ENCODE data around the gene GPR68.
A peak's percentile ranks its signal among the peaks of the same experiment; 100 is the strongest.
"Not testable (repeated sequence)": the region's sequence is repeated elsewhere in the genome, so short reads cannot be mapped to it uniquely, and the experiment has no call there.

Gene GPR68

DNA sequence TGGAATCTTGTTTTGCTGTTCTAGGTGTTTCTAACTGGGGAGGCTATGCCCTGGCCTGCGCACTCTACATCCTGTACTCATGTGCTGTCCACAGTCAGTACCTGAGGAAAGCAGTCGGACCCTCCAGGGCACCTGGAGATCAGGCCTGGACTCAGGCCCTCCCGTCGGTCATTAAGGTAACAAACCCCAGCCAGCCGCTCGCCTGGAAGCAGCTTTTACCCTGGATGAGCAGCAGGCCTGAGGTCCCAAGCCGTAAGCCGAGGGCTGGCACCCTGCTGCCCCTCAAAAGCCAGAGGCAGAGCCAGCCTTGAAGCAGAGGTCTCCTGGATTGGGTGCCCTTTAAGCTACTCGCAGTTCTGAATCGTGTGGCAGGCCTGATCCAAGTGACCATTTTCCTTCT lies 29.1 kb downstream of the GPR68 start:
- DNase-seq, result no peak
- Mint-ChIP-seq H3K27ac (no peak overlapping the region), H3K9me3 (no peaks in the 10 kb centered on the region), H3K4me1 (peaks cover 10% of the 10 kb centered on the region), H3K4me3 (no peak overlapping the region), H3K27me3 (no peaks in the 10 kb centered on the region)
- no peak for ATAC-seq

DNA sequence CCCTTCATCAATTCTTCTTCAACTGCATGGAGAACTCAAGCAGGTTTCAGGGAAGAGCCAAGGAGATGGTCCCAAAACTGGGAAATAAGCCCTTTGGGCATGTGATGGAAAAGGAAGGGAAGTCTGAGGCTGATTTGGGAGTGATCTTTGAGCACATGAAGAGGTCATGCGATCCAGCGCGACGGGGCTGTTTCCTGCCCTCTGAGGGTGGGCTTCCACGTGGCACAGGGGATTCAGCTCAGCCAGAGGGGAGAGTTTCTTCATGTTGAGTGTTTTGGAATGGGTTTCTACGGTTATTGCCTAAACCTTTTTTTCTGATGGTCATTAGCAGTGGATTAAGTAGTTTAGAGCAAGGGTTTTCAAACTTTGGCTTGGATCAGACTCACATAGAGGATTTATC lies 30.2 kb downstream of the GPR68 start:
- ATAC-seq, result no peak
- no peak overlapping the region for H3K4me3 Mint-ChIP-seq
- DNase-seq, result no peak
- peak overlapping the region in 1 of 2 donors; percentile 14 for H3K27ac Mint-ChIP-seq
- H3K4me1 Mint-ChIP-seq, result peaks cover 6% of the 10 kb centered on the region
- H3K27me3 Mint-ChIP-seq, result no peaks in the 10 kb centered on the region
- no peaks in the 10 kb centered on the region for H3K9me3 Mint-ChIP-seq

DNA sequence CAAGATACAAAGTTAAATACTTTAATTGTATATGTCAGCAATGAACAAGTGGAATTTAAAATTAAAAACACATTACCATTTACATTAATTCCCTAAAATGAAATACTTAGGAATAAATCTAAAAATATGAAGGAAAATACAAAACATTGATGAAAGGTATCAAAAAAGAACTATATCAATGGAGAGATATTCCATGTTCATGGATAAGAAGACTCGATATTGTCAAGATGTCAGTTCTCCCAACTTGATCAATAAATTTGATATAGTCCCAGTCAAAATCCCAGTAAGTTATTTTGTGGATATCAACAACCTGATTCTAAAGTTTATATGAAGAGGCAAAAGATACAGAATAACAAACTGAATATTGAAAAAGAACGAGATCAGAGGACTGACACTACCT lies 33.5 kb downstream of the GPR68 start:
- DNase-seq, result no peak
- Mint-ChIP-seq H3K27me3 (no peaks in the 10 kb centered on the region), H3K4me1 (peaks cover 15% of the 10 kb centered on the region), H3K9me3 (no peaks in the 10 kb centered on the region), H3K27ac (no peak overlapping the region), H3K4me3 (no peak overlapping the region)
- ATAC-seq, result no peak

DNA sequence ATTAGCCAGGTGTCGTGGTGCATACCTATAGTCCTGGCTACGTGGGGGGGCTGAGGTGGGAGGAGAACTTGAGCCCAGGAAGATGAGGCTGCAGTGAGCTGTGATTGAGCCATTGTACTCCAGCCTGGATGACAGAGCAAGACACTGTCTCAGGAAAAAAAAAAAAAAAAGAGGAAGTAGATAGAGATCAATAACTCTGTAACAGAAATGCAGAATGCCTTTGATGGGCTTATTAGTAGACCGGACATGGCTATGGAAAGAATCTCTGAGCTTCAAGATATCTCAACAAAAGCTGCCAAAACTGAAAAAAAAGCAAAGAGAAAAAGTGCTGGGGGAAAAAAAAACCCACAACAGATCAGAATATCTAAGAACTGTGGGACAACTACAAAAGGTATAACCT lies 37.5 kb downstream of the GPR68 start:
- no peaks in the 10 kb centered on the region for H3K9me3 Mint-ChIP-seq
- peak overlapping the region in 1 of 2 donors; percentile 2 for H3K27ac Mint-ChIP-seq
- peaks cover 50% of the 10 kb centered on the region for H3K4me1 Mint-ChIP-seq
- ATAC-seq (no peak), DNase-seq (no peak)
- no peak overlapping the region for H3K4me3 Mint-ChIP-seq
- H3K27me3 Mint-ChIP-seq, result no peaks in the 10 kb centered on the region

DNA sequence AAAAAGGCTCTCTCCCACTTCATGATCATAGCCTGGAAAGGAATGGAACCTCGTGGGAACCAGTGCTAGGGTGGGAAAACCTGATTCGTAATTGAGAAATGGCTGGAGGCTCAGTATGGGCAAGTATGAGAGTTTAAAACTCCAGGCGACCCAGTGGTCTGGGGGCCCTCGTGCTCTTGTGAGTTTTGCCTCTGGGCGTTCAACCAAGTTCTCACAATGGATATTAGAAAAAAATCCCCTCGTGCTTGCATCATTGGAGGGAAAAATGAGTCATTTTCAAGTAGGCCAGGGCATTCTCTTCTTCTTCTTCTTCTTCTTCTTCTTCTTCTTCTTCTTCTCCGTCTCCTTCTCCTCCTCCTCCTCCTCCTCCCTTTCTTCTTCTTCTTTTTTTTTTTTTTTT lies 39.0 kb downstream of the GPR68 start:
- ATAC-seq (peak; percentile 82), DNase-seq (peak in 1 of 2 donors; percentile 30)
- H3K4me3 Mint-ChIP-seq, result peak overlapping the region; percentile 43 to 66
- H3K9me3 Mint-ChIP-seq, result peaks cover 7 to 8% of the 10 kb centered on the region in 2 donors
- peak overlapping the region; percentile 97 to 98 for H3K27ac Mint-ChIP-seq
- H3K27me3 Mint-ChIP-seq, result no peaks in the 10 kb centered on the region
- H3K4me1 Mint-ChIP-seq, result peaks cover 58% of the 10 kb centered on the region

DNA sequence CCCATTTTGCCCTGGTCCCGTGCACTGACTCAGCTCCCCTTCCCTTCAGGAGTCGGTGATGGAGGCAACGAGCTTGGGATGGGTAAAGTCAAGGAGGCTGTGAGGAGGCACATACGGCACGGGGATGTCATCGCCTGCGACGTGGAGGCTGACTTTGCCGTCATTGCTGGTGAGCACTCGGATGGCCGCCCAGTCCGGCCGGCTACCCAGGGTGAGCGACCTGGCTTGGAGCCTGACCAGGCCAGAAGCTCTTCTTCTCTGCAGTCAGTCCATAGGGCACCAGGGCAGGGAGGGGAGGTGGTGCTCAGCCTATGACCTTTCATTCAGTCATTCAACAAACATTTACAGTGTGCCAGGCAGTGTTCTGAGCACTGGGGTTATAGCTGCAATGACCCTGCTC lies 39.8 kb downstream of the GPR68 start:
- no peaks in the 10 kb centered on the region for H3K27me3 Mint-ChIP-seq
- H3K9me3 Mint-ChIP-seq, result peaks cover 7 to 10% of the 10 kb centered on the region in 2 donors
- peak overlapping the region in 1 of 2 donors; percentile 66 for H3K4me3 Mint-ChIP-seq
- DNase-seq (no peak), ATAC-seq (peak; percentile 42)
- peaks cover 59% of the 10 kb centered on the region for H3K4me1 Mint-ChIP-seq
- peak overlapping the region; percentile 97 to 98 for H3K27ac Mint-ChIP-seq

DNA sequence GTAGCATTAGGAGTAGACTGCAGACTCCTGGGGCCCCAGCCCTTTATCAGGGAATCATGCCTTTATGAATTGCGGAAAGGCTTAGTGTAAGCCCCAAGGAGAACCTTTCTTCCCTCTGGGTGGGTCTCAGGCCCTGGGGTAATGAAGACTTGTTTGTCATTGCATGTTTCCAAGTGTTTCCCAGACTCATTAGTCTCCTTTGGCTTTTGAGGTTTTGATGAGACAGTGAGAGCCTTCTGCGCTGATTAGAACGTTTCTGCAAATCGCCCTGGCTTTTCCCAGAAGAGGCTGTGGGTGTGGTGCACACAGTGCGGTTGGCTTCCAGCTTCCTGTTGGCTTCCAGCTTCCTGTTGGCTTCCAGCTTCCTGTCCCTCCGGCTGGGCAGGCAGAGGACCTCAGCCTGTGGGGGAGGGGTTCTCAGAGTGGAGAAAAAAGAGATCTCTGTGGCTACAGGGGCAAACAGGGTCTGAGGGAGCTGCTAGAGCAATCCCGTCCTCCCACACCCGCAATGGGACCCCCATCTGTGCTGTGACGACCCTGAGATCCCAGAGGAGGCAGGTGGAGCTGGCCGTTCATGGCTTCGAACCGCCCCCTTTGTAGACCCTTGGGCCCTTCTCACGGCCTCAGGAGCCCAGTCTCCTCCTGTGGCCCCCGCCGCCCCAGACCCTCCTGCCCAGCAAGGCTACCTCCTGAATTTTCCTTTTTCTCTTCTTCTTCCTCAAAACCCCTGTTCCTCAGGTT lies 42.1 kb downstream of the GPR68 start:
- peaks cover 68% of the 10 kb centered on the region for H3K4me1 Mint-ChIP-seq
- no peak overlapping the region for H3K4me3 Mint-ChIP-seq
- DNase-seq (peak in 1 of 2 donors; percentile 21), ATAC-seq (peak; percentile 10)
- peaks cover 7 to 10% of the 10 kb centered on the region in 2 donors for H3K9me3 Mint-ChIP-seq
- H3K27me3 Mint-ChIP-seq, result no peaks in the 10 kb centered on the region
- H3K27ac Mint-ChIP-seq, result peak overlapping the region; percentile 40 to 74

DNA sequence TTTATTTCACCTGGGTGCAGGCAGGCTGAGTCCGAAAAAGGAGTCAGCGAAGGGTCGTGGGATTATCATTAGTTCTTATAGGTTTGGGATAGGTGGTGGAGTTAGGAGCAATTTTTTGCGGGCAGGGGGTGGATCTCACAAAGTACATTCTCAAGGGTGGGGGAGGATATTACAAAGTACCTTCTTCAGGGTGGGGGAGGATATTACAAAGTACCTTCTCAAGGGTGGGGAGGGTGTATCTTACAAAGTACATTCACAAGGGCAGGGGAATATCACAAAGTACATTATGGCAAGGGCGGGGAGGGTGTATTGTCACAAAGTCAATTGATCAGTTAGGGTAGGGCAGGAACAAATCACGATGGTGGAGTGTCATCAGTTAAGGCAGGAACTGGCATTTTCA lies 43.7 kb downstream of the GPR68 start:
- H3K9me3 Mint-ChIP-seq, H3K27me3 Mint-ChIP-seq, DNase-seq, H3K27ac Mint-ChIP-seq, H3K4me3 Mint-ChIP-seq, ATAC-seq: not testable (repeated sequence)
- H3K4me1 Mint-ChIP-seq, result peaks cover 64% of the 10 kb centered on the region

DNA sequence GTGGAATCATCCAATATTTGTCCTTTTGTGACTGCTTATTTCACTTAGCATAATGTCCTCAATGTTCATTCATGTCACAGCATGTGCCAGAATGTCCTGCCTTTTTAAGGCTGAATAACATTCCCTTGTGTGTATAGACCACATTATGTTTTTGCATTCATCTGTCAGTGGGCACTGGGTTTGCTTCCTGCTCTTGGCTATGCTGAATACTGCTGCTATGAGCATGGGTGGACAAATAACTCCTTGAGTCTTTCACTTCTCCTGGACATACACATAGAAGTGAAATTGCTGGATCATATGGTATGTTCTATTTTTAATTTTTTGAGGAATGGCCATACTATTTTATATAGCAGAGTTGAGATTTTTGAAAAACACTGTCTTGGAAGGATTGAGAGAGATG lies 46.9 kb downstream of the GPR68 start:
- Mint-ChIP-seq H3K9me3 (peaks cover 7 to 10% of the 10 kb centered on the region in 2 donors), H3K4me3 (no peak overlapping the region), H3K27ac (no peak overlapping the region), H3K27me3 (no peaks in the 10 kb centered on the region), H3K4me1 (peaks cover 56% of the 10 kb centered on the region)
- ATAC-seq (no peak), DNase-seq (no peak)

DNA sequence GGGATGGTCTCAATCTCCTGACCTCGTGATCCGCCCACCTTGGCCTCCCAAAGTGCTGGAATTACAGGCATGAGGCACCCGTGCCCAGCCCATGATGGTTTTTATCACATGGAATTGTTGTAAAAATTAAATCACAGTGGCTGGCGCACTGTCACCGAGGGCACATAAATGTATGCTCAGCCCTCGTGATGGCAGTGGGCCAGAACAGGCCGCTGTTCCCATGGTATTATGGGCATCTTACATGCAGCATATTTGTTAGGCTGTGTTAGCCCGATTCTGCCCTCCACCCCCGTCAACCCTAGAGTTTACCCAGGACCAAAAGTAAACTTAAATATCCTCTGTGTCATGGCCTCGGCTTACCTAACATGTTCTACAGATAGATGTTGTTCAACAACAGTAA lies 48.6 kb downstream of the GPR68 start:
- no peak overlapping the region for H3K27ac Mint-ChIP-seq
- DNase-seq (no peak), ATAC-seq (no peak)
- H3K4me1 Mint-ChIP-seq, result peaks cover 48% of the 10 kb centered on the region
- peaks cover 4 to 6% of the 10 kb centered on the region in 2 donors for H3K9me3 Mint-ChIP-seq
- no peak overlapping the region for H3K4me3 Mint-ChIP-seq
- H3K27me3 Mint-ChIP-seq, result no peaks in the 10 kb centered on the region

DNA sequence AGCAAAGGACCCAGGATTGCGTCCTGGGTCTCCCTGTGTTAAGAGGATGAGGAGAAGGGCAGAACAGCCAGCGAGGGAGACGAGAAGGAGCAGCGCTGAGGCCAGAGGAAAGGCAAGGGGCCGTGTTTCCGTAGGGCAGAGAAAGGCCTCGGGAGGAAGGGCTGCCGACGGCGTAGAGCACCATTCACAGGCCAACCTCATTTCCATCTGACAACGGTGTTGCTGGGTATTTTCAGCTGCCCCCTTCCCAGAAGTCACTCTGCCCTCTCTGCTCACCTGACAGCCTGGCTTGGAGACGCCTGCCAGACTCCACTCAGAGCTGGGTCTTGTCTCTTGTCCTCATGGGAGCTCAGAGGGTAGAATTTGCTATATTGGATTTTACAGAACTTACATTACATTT lies 51.4 kb downstream of the GPR68 start:
- Mint-ChIP-seq H3K27ac (no peak overlapping the region), H3K9me3 (no peaks in the 10 kb centered on the region), H3K4me1 (peaks cover 36% of the 10 kb centered on the region), H3K27me3 (no peaks in the 10 kb centered on the region), H3K4me3 (no peak overlapping the region)
- ATAC-seq (no peak), DNase-seq (no peak)

DNA sequence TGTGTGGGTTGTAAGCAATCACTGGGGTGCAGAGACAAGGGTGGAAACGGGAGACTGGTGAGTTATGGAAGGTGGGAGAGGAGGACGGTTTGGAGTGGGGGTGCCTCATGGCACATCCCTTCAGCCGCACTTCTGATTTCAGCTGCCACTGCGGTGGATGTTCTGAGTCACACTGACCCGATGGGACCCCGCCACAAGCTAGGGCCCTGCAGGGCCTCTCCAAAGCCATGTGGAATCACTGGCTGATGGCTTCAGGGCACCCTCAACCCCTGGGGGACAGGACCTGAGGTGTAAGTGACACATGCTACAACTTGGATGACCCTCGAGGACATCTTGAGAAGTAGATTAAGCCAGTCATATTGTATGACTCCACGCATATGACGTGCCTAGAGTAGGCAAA lies 53.7 kb downstream of the GPR68 start:
- Mint-ChIP-seq H3K9me3 (no peaks in the 10 kb centered on the region), H3K4me1 (peaks cover 21% of the 10 kb centered on the region), H3K27ac (peak overlapping the region in 1 of 2 donors; percentile 11), H3K4me3 (no peak overlapping the region), H3K27me3 (no peaks in the 10 kb centered on the region)
- no peak for ATAC-seq
- no peak for DNase-seq

DNA sequence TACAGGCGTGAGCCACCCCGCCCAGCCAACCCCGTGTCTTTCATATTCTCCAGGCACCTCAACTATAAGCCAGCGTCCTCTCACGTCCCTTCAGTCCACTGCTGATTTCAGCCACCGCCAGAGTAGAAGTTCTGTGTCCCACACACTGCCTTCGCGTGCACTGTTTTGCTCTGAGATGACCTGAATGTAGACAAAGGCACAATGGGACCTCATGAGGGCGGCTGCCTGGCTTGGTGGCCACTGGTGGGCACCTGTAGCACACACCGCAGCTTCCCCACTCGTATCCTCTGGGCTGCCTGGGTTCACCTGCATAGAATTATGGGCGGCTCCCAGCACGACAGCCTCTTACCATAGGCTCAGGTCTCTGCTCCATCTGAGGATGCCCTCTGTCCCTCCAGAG lies 57.2 kb downstream of the GPR68 start:
- ATAC-seq (no peak), DNase-seq (no peak)
- Mint-ChIP-seq H3K4me3 (no peak overlapping the region), H3K4me1 (no peaks in the 10 kb centered on the region), H3K9me3 (no peaks in the 10 kb centered on the region), H3K27me3 (no peaks in the 10 kb centered on the region), H3K27ac (peak overlapping the region in 1 of 2 donors; percentile 66)

DNA sequence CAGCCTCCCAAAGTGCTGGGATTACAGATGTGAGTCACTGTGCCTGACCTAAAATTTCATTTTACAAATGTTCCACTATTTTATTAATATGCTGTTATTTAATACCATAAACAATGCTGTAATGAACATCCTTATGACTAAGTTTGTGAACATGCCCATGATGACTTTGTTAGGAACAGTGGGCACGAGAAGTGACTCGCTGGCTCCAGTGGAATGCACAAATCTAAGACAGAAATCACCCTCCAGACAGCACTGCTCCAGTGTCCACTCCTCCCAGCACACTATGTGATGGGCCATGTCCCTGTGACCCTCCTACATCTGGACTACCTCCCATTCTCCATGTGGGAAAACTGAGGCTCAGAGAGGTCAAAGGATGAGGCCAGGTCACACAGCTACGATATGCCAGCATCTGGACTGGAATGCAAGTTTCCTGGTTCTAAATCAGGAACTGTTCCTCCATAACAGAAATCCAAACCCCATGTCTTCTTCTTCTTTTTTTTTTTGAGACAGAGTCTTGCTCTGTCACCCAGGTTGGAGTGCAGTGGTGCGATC lies 57.9 kb downstream of the GPR68 start:
- ATAC-seq (no peak), DNase-seq (no peak)
- no peak overlapping the region for H3K27ac Mint-ChIP-seq
- H3K4me3 Mint-ChIP-seq, result no peak overlapping the region
- no peaks in the 10 kb centered on the region for H3K9me3 Mint-ChIP-seq
- no peaks in the 10 kb centered on the region for H3K4me1 Mint-ChIP-seq
- H3K27me3 Mint-ChIP-seq, result no peaks in the 10 kb centered on the region

DNA sequence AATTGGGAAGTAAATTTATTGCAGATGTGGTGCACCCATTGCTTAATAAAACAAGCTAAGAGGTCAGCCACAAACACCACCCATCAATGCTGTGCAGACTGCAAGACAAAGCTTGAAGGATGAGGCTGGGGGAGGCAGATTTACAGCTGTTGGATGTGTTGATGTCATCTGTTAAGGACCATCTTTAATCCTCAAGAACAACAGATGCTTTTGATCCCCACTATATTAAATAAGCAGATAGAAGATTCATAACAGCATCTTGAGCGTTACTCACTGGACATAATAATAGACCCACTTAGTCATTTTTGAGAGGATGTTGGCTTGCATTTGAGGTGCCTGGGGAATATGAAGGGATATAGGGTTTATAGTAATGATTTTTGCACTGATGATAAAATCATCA lies 58.8 kb downstream of the GPR68 start:
- no peak overlapping the region for H3K4me3 Mint-ChIP-seq
- ATAC-seq (no peak), DNase-seq (no peak)
- no peaks in the 10 kb centered on the region for H3K4me1 Mint-ChIP-seq
- H3K9me3 Mint-ChIP-seq, result no peaks in the 10 kb centered on the region
- no peaks in the 10 kb centered on the region for H3K27me3 Mint-ChIP-seq
- H3K27ac Mint-ChIP-seq, result no peak overlapping the region

DNA sequence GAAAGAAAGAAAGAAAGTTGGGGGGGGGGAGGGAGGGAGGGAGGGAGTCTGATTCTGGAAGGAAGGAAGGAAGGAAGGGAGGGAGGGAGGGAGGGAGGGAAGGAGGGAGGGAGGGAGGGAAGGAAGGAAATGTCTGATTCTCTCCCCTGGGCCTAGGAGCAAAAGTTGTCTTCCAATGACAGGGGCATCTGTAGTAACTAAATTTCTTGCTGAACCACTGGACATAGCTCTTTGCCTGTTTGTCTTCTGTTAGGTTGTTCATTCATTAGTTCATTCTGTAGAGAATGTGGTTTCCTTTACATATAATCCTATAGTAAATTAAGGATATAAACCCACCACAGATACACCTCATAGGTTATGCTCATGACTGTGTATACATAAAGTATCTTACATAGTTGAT lies 59.9 kb downstream of the GPR68 start:
- Mint-ChIP-seq H3K27me3 (no peaks in the 10 kb centered on the region), H3K4me3 (no peak overlapping the region), H3K9me3 (no peaks in the 10 kb centered on the region), H3K4me1 (no peaks in the 10 kb centered on the region), H3K27ac (peak overlapping the region in 1 of 2 donors; percentile 85)
- DNase-seq, result no peak
- ATAC-seq, result no peak

DNA sequence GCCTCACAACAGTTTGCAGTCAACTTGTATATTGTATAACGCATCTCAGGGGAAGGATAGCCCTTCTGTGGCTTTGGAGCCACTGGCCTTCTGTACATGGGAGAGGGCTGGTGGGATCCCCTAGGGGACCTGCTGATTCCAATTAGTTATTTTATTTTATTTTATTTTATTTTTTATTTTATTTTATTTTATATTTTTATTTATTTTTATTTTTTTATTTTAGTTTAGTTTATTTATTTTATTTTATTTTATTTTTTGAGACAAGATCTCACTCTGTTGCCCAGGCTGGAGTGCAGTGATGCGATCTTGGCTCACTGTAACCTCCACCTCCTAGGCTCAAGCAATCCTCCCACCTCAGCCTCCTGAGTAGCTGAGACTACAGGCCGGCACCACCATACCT lies 61.8 kb downstream of the GPR68 start:
- not testable (repeated sequence) for H3K4me1 Mint-ChIP-seq, ATAC-seq, H3K4me3 Mint-ChIP-seq, DNase-seq, H3K27me3 Mint-ChIP-seq, H3K27ac Mint-ChIP-seq, H3K9me3 Mint-ChIP-seq

Data from stimulated activated naive CD8-positive, alpha-beta T cell treated with anti-CD3 and anti-CD28 coated beads, Interleukin-15, amount 100 ng/mL, for 72 hours (primary cell).